ENCODE data around the gene SOX11.

The SOX11 gene

GRCh38 chr2:5677133-5677532 lies 15.1 kb upstream of the SOX11 start:
- H3K27ac ChIP-seq (ENCODE audit: insufficient read depth in 1 of 2, low read depth in 1 of 2, low read length in 2 of 2, poor library complexity in 1 of 2, severe bottlenecking in 2 of 2), result no peak overlapping the region
- peaks cover 0 to 6% (median 0%) of the 10 kb centered on the region in 5 experiments for H3K9me3 ChIP-seq (ENCODE audit: control extremely low read depth in 1 of 5, control insufficient read depth in 4 of 5, insufficient read depth in 2 of 5, low read depth in 1 of 5, low read length in 4 of 5)
- WGBS (ENCODE audit: insufficient coverage), result 92% methylated on average over 2 of the region's 2 CpGs
- no peak for DNase-seq
- CTCF ChIA-PET, result no interaction called here
- H3K4me3 ChIP-seq (ENCODE audit: control insufficient read depth in 1 of 7, extremely low read depth in 1 of 7, insufficient read depth in 4 of 7, low read depth in 2 of 7, low read length in 6 of 7), result no peak overlapping the region
- no peaks in the 10 kb centered on the region for H3K4me1 ChIP-seq (ENCODE audit: control extremely low read depth in 1 of 4, control insufficient read depth in 4 of 4, insufficient read depth in 4 of 4, low read length in 3 of 4)
- H3K36me3 ChIP-seq (ENCODE audit: control insufficient read depth in 4 of 4, insufficient read depth in 4 of 4, low read length in 3 of 4), result no peaks in the 10 kb centered on the region
- POLR2A ChIA-PET, result no interaction called here
- peaks cover 9 to 49% (median 18%) of the 10 kb centered on the region in 5 experiments for H3K27me3 ChIP-seq (replicated peaks in 2 of 5; ENCODE audit: control insufficient read depth in 4 of 5, insufficient read depth in 5 of 5, low read length in 4 of 5)

GRCh38 chr2:5683471-5683870 lies 8.7 kb upstream of the SOX11 start:
- Histone ChIP-seq H3K4me1 (ENCODE audit: control extremely low read depth in 1 of 4, control insufficient read depth in 4 of 4, insufficient read depth in 4 of 4, low read length in 3 of 4) (no peaks in the 10 kb centered on the region), H3K9me3 (ENCODE audit: control extremely low read depth in 1 of 5, control insufficient read depth in 4 of 5, insufficient read depth in 2 of 5, low read depth in 1 of 5, low read length in 4 of 5) (peaks cover 0 to 3% (median 0%) of the 10 kb centered on the region in 5 experiments), H3K27ac (ENCODE audit: insufficient read depth in 1 of 2, low read depth in 1 of 2, low read length in 2 of 2, poor library complexity in 1 of 2, severe bottlenecking in 2 of 2) (no peak overlapping the region), H3K36me3 (ENCODE audit: control insufficient read depth in 4 of 4, insufficient read depth in 4 of 4, low read length in 3 of 4) (no peaks in the 10 kb centered on the region), H3K4me3 (ENCODE audit: control insufficient read depth in 1 of 7, extremely low read depth in 1 of 7, insufficient read depth in 4 of 7, low read depth in 2 of 7, low read length in 6 of 7) (no peak overlapping the region), H3K27me3 (replicated peaks in 2 of 5; ENCODE audit: control insufficient read depth in 4 of 5, insufficient read depth in 5 of 5, low read length in 4 of 5) (peaks cover 6 to 53% (median 11%) of the 10 kb centered on the region in 5 experiments)
- DNase-seq, result no peak
- ChIA-PET POLR2A (no interaction called here), CTCF (no interaction called here)
- 95% methylated on average over 6 of the region's 6 CpGs for WGBS (ENCODE audit: insufficient coverage)

DNA sequence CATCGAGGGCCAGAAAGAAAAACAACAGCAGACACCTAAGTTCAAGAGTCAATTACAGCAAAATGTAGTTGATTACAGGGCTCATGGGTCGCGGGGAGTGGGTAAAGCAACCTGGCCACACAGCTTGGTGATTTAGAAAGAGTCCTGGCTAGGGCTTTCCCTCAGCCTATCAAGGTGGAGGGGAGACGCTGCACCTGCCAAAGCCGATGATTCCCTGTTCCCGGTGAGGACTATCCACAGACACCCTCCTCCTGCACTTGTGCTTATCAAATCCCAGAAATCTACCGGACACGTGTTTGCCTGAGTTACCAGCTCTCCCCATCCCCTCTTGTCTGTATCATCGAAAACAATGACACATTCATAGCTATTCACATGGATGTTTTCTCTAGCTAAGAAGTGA lies 7.0 kb upstream of the SOX11 start:
- POLR2A ChIA-PET, result no interaction called here
- no peaks in the 10 kb centered on the region for H3K36me3 ChIP-seq (ENCODE audit: control insufficient read depth in 4 of 4, insufficient read depth in 4 of 4, low read length in 3 of 4)
- H3K27me3 ChIP-seq (replicated peaks in 2 of 5; ENCODE audit: control insufficient read depth in 4 of 5, insufficient read depth in 5 of 5, low read length in 4 of 5), result peaks cover 11 to 60% (median 21%) of the 10 kb centered on the region in 5 experiments
- WGBS (ENCODE audit: insufficient coverage), result 84% methylated on average over 9 of the region's 9 CpGs
- no peak for DNase-seq
- no peaks in the 10 kb centered on the region for H3K4me1 ChIP-seq (ENCODE audit: control extremely low read depth in 1 of 4, control insufficient read depth in 4 of 4, insufficient read depth in 4 of 4, low read length in 3 of 4)
- CTCF ChIA-PET, result no interaction called here
- H3K9me3 ChIP-seq (ENCODE audit: control extremely low read depth in 1 of 5, control insufficient read depth in 4 of 5, insufficient read depth in 2 of 5, low read depth in 1 of 5, low read length in 4 of 5), result peaks cover 0 to 3% (median 0%) of the 10 kb centered on the region in 5 experiments
- H3K4me3 ChIP-seq (ENCODE audit: control insufficient read depth in 1 of 7, extremely low read depth in 1 of 7, insufficient read depth in 4 of 7, low read depth in 2 of 7, low read length in 6 of 7), result no peak overlapping the region
- no peak overlapping the region for H3K27ac ChIP-seq (ENCODE audit: insufficient read depth in 1 of 2, low read depth in 1 of 2, low read length in 2 of 2, poor library complexity in 1 of 2, severe bottlenecking in 2 of 2)

GRCh38 chr2:5686068-5686467 lies 6.1 kb upstream of the SOX11 start:
- no peak overlapping the region for H3K27ac ChIP-seq (ENCODE audit: insufficient read depth in 1 of 2, low read depth in 1 of 2, low read length in 2 of 2, poor library complexity in 1 of 2, severe bottlenecking in 2 of 2)
- peaks cover 0 to 2% (median 0%) of the 10 kb centered on the region in 4 experiments for H3K4me1 ChIP-seq (ENCODE audit: control extremely low read depth in 1 of 4, control insufficient read depth in 4 of 4, insufficient read depth in 4 of 4, low read length in 3 of 4)
- WGBS (ENCODE audit: insufficient coverage), result 0% methylated on average over 1 of the region's 1 CpG
- ChIA-PET POLR2A (no interaction called here), CTCF (no interaction called here)
- H3K4me3 ChIP-seq (ENCODE audit: control insufficient read depth in 1 of 7, extremely low read depth in 1 of 7, insufficient read depth in 4 of 7, low read depth in 2 of 7, low read length in 6 of 7), result no peak overlapping the region
- peaks cover 0 to 2% (median 0%) of the 10 kb centered on the region in 5 experiments for H3K9me3 ChIP-seq (ENCODE audit: control extremely low read depth in 1 of 5, control insufficient read depth in 4 of 5, insufficient read depth in 2 of 5, low read depth in 1 of 5, low read length in 4 of 5)
- H3K27me3 ChIP-seq (replicated peaks in 2 of 5; ENCODE audit: control insufficient read depth in 4 of 5, insufficient read depth in 5 of 5, low read length in 4 of 5), result peaks cover 15 to 69% (median 27%) of the 10 kb centered on the region in 5 experiments
- DNase-seq, result no peak
- no peaks in the 10 kb centered on the region for H3K36me3 ChIP-seq (ENCODE audit: control insufficient read depth in 4 of 4, insufficient read depth in 4 of 4, low read length in 3 of 4)

- CTCF ChIA-PET, result no interaction called here
- POLR2A ChIA-PET, result no interaction called here
Measured at GRCh38 chr2:5686536-5686935, 5.6 kb upstream of the SOX11 start.

DNA sequence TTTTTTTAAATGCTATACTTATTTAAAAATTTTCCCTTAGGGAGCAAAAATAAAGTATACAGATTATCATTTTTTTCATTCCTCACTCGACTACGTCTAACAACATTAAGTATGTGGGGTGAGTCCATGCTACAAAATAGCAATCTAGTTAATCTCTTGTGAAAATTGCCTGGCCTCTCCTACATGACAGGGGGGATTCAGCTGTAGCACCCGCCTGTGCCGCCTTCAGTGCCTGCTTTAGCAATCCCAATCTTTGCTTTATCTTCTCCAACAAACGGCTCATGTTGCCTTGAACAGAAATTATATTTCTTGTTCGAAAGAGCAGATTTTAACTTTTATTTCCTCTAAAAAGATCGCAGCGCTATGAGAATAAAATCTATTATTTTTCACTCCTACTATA lies 2.4 kb upstream of the SOX11 start:
- CTCF ChIA-PET, result no interaction called here
- 100% methylated on average over 3 of the region's 8 CpGs for whole genome bisulfite sequencing (ENCODE audit: insufficient coverage)

More at GRCh38 chr2:5686536-5686935, 5.6 kb upstream of the SOX11 start:
- WGBS (ENCODE audit: insufficient coverage), result 88% methylated on average over 1 of the region's 5 CpGs
- H3K4me3 ChIP-seq (ENCODE audit: control insufficient read depth in 1 of 7, extremely low read depth in 1 of 7, insufficient read depth in 4 of 7, low read depth in 2 of 7, low read length in 6 of 7), result no peak overlapping the region
- H3K27me3 ChIP-seq (replicated peaks in 2 of 5; ENCODE audit: control insufficient read depth in 4 of 5, insufficient read depth in 5 of 5, low read length in 4 of 5), result peaks cover 15 to 72% (median 27%) of the 10 kb centered on the region in 5 experiments
- peaks cover 0 to 5% (median 2%) of the 10 kb centered on the region in 4 experiments for H3K4me1 ChIP-seq (ENCODE audit: control extremely low read depth in 1 of 4, control insufficient read depth in 4 of 4, insufficient read depth in 4 of 4, low read length in 3 of 4)
- H3K36me3 ChIP-seq (ENCODE audit: control insufficient read depth in 4 of 4, insufficient read depth in 4 of 4, low read length in 3 of 4), result no peaks in the 10 kb centered on the region
- DNase-seq, result no peak
- H3K9me3 ChIP-seq (ENCODE audit: control extremely low read depth in 1 of 5, control insufficient read depth in 4 of 5, insufficient read depth in 2 of 5, low read depth in 1 of 5, low read length in 4 of 5), result peaks cover 0 to 2% (median 0%) of the 10 kb centered on the region in 5 experiments
- no peak overlapping the region for H3K27ac ChIP-seq (ENCODE audit: insufficient read depth in 1 of 2, low read depth in 1 of 2, low read length in 2 of 2, poor library complexity in 1 of 2, severe bottlenecking in 2 of 2)

DNA sequence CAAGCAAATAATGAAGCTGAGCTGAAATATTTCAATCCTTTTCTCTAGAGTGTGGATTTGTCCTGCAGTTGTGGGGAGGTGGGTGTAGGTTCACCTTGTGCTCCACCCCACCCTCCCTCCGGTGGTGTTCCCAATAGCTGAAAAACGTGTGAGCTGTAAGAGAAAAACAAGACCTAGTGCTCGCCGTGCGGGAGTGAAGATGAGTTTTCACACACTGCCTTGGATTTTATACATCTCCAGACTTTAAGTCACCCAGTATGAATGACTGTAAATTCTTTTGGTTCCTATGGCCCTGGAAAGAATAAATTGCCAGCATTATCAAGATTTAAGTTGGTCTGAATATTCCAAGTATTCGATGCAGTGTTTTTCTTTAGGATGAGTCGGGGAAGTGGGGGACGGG lies 1.9 kb upstream of the SOX11 start:
- Histone ChIP-seq H3K36me3 (ENCODE audit: control insufficient read depth in 4 of 4, insufficient read depth in 4 of 4, low read length in 3 of 4) (no peaks in the 10 kb centered on the region), H3K4me3 (ENCODE audit: control insufficient read depth in 1 of 7, extremely low read depth in 1 of 7, insufficient read depth in 4 of 7, low read depth in 2 of 7, low read length in 6 of 7) (no peak overlapping the region), H3K9me3 (ENCODE audit: control extremely low read depth in 1 of 5, control insufficient read depth in 4 of 5, insufficient read depth in 2 of 5, low read depth in 1 of 5, low read length in 4 of 5) (peaks cover 0 to 2% (median 0%) of the 10 kb centered on the region in 5 experiments), H3K4me1 (ENCODE audit: control extremely low read depth in 1 of 4, control insufficient read depth in 4 of 4, insufficient read depth in 4 of 4, low read length in 3 of 4) (peaks cover 0 to 24% (median 14%) of the 10 kb centered on the region in 4 experiments), H3K27ac (ENCODE audit: insufficient read depth in 1 of 2, low read depth in 1 of 2, low read length in 2 of 2, poor library complexity in 1 of 2, severe bottlenecking in 2 of 2) (no peak overlapping the region), H3K27me3 (replicated peaks in 2 of 5; ENCODE audit: control insufficient read depth in 4 of 5, insufficient read depth in 5 of 5, low read length in 4 of 5) (peaks cover 13 to 94% (median 34%) of the 10 kb centered on the region in 5 experiments)
- DNase-seq, result no peak
- CTCF ChIA-PET, result no interaction called here
- 33% methylated on average over 3 of the region's 8 CpGs for WGBS (ENCODE audit: insufficient coverage)
- POLR2A ChIA-PET, result no interaction called here

More for the DNA sequence above, 2.4 kb upstream of the SOX11 start:
- H3K4me3 ChIP-seq (ENCODE audit: control insufficient read depth in 1 of 7, extremely low read depth in 1 of 7, insufficient read depth in 4 of 7, low read depth in 2 of 7, low read length in 6 of 7), result no peak overlapping the region
- POLR2A ChIA-PET, result no interaction called here
- no peak overlapping the region for H3K27ac ChIP-seq (ENCODE audit: insufficient read depth in 1 of 2, low read depth in 1 of 2, low read length in 2 of 2, poor library complexity in 1 of 2, severe bottlenecking in 2 of 2)
- H3K27me3 ChIP-seq (replicated peaks in 2 of 5; ENCODE audit: control insufficient read depth in 4 of 5, insufficient read depth in 5 of 5, low read length in 4 of 5), result peaks cover 12 to 92% (median 29%) of the 10 kb centered on the region in 5 experiments
- H3K36me3 ChIP-seq (ENCODE audit: control insufficient read depth in 4 of 4, insufficient read depth in 4 of 4, low read length in 3 of 4), result no peaks in the 10 kb centered on the region
- DNase-seq, result no peak
- peaks cover 0 to 2% (median 0%) of the 10 kb centered on the region in 5 experiments for H3K9me3 ChIP-seq (ENCODE audit: control extremely low read depth in 1 of 5, control insufficient read depth in 4 of 5, insufficient read depth in 2 of 5, low read depth in 1 of 5, low read length in 4 of 5)
- H3K4me1 ChIP-seq (ENCODE audit: control extremely low read depth in 1 of 4, control insufficient read depth in 4 of 4, insufficient read depth in 4 of 4, low read length in 3 of 4), result peaks cover 0 to 24% (median 14%) of the 10 kb centered on the region in 4 experiments

Data from common myeloid progenitor, CD34-positive (primary cell).